Stomach smooth muscle (tissue), 2 donors: Measurements from ENCODE around the gene FHIT.

Source experiments
- H3K27ac ChIP-seq: one replicate; pipeline ENCODE4 v1.7.0; 2013; ENCODE audit warnings: mild to moderate bottlenecking, low read length, inconsistent platforms
- H3K27me3 ChIP-seq, 2 donors: one replicate each; pipeline ENCODE4 v1.7.0; 2013; ENCODE audit warnings: low read length in 2 of 2; ENCODE audit not compliant: insufficient read depth in 2 of 2, control insufficient read depth in 1 of 2
- H3K36me3 ChIP-seq, 2 donors: one replicate each; pipeline ENCODE4 v1.7.0; 2013; ENCODE audit warnings: low read length in 2 of 2; ENCODE audit not compliant: control insufficient read depth in 2 of 2, insufficient read depth in 2 of 2
- H3K4me1 ChIP-seq: one replicate; pipeline ENCODE4 v1.7.0; 2013; ENCODE audit warnings: low read length; ENCODE audit not compliant: control insufficient read depth, insufficient read depth
- H3K4me3 ChIP-seq, 2 donors: one replicate each; pipeline ENCODE4 v1.7.0; 2013; ENCODE audit warnings: low read length in 2 of 2
- H3K9ac ChIP-seq, 2 donors: one replicate each; pipeline ENCODE4 v1.7.0; 2013; ENCODE audit warnings: low read length in 2 of 2, mild to moderate bottlenecking in 1 of 2
- H3K9me3 ChIP-seq, 2 donors: one replicate each; pipeline ENCODE4 v1.7.0; 2013; ENCODE audit warnings: low read length in 2 of 2; ENCODE audit not compliant: control insufficient read depth in 2 of 2
- donor health status: healthy.
- donor health status: Pancreatic carcinoma.

Gene FHIT

DNA sequence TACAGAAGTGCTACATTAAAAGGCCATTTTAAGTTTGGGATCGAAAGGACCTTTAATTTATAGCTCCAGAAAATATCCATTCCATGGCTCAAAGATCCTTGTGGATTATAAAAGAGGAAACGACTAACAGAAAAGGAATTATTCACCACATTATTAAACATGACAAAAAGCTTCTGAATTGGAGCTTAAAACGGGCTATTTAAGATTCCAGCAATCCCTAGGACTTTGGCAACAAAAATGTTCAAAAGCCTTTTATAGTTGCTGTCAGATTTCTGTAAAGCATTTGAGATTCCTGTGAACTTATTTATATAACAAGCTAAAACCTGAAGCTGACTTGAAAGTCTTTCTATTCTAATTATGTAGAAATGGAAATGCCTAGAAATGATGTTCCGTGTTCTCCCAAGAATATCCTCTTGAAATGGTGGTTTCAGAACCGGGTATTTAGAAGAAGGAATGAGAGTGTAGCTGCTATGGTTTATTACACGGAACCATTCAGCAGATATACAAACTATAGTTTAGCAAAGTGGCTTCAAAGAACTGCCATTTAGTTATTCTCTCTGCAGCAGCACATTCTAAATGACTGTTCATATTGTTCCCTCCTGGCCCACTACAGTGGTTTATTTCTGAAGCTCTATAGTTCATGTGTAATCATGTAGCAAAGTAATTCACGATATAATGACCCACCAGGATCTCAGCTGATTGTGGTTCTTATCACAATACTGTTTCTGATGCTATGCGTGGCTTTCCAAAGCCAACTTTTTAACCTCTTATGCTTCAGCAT lies 961.7 kb downstream of the FHIT start:
- Histone ChIP-seq H3K27ac (no peak overlapping the region), H3K4me1 (no peaks in the 10 kb centered on the region), H3K9ac (no peak overlapping the region)

GRCh38 chr3:60282866-60283265 lies 968.4 kb downstream of the FHIT start:
- Histone ChIP-seq H3K27ac (no peak overlapping the region), H3K4me1 (no peaks in the 10 kb centered on the region), H3K9ac (no peak overlapping the region), H3K27me3 (no peaks in the 10 kb centered on the region), H3K36me3 (no peaks in the 10 kb centered on the region), H3K4me3 (no peak overlapping the region), H3K9me3 (no peaks in the 10 kb centered on the region)

More for the DNA sequence above, 961.7 kb downstream of the FHIT start:
- H3K4me3 ChIP-seq, result no peak overlapping the region
- no peaks in the 10 kb centered on the region for H3K27me3 ChIP-seq
- no peaks in the 10 kb centered on the region for H3K36me3 ChIP-seq
- H3K9me3 ChIP-seq, result no peaks in the 10 kb centered on the region

GRCh38 chr3:60281970-60282369 lies 969.3 kb downstream of the FHIT start:
- H3K4me1 ChIP-seq, result no peaks in the 10 kb centered on the region
- H3K4me3 ChIP-seq, result no peak overlapping the region
- no peaks in the 10 kb centered on the region for H3K9me3 ChIP-seq

DNA sequence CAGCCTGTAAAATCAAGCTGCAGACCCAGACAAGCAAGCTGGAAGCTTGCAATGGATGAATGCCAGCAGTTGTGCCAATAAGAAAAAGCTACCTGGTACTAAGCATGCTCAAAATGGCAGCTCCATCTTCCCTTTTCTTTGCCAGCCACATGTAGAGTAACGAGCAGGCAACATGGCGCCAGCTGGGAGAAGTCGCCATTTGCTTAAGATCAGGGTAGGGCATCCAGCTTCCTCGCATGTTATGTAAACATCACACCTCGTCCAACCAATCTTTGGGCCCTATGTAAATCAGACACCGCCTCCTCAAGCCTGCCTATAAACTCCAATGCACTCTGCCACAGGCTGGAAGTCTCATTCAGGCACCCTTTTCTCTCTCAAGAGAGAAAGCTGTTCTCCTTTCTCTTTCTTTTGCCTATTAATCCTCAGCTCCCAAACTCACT lies 973.9 kb downstream of the FHIT start:
- no peaks in the 10 kb centered on the region for H3K4me1 ChIP-seq
- H3K4me3 ChIP-seq, result no peak overlapping the region
- H3K27me3 ChIP-seq, result no peaks in the 10 kb centered on the region
- no peaks in the 10 kb centered on the region for H3K36me3 ChIP-seq
- H3K27ac ChIP-seq, result no peak overlapping the region
- no peaks in the 10 kb centered on the region for H3K9me3 ChIP-seq
- no peak overlapping the region for H3K9ac ChIP-seq

More at GRCh38 chr3:60281970-60282369, 969.3 kb downstream of the FHIT start:
- no peaks in the 10 kb centered on the region for H3K36me3 ChIP-seq
- H3K9ac ChIP-seq, result no peak overlapping the region
- H3K27me3 ChIP-seq, result no peaks in the 10 kb centered on the region
- no peak overlapping the region for H3K27ac ChIP-seq

- Histone ChIP-seq H3K27ac (no peak overlapping the region), H3K4me1 (no peaks in the 10 kb centered on the region), H3K27me3 (no peaks in the 10 kb centered on the region), H3K9ac (no peak overlapping the region), H3K9me3 (no peaks in the 10 kb centered on the region), H3K4me3 (no peak overlapping the region), H3K36me3 (no peaks in the 10 kb centered on the region)
These were observed 974.6 kb downstream of the FHIT start for GRCh38 chr3:60276615-60277014.

DNA sequence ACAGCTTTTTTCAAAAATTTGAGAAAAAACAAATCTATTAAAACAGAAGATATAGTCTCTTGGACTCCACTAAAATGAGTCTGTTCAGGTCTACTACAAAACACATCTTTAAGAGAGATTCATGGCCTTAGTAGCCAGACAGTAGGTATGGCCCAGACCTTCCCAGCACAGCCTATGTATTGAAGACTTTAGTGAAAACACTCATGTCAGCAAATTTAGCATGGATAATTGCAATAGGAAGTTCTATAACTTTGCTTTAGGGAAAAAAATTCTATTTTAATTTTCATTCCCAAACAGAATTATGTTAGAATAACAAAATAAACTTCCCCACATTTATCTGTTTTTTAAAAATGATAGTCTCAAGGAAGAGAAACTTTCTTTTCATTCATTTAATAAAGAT lies 976.6 kb downstream of the FHIT start:
- Histone ChIP-seq H3K27ac (no peak overlapping the region), H3K9me3 (no peaks in the 10 kb centered on the region), H3K27me3 (no peaks in the 10 kb centered on the region), H3K4me3 (no peak overlapping the region), H3K36me3 (no peaks in the 10 kb centered on the region), H3K4me1 (no peaks in the 10 kb centered on the region), H3K9ac (no peak overlapping the region)

GRCh38 chr3:60274098-60274497 lies 977.2 kb downstream of the FHIT start:
- H3K9me3 ChIP-seq, result no peaks in the 10 kb centered on the region

GRCh38 chr3:60269829-60270266 lies 981.4 kb downstream of the FHIT start:
- Histone ChIP-seq H3K27ac (no peak overlapping the region), H3K4me3 (no peak overlapping the region), H3K9me3 (no peaks in the 10 kb centered on the region), H3K27me3 (no peaks in the 10 kb centered on the region), H3K9ac (no peak overlapping the region), H3K4me1 (no peaks in the 10 kb centered on the region), H3K36me3 (no peaks in the 10 kb centered on the region)

More at GRCh38 chr3:60274098-60274497, 977.2 kb downstream of the FHIT start:
- H3K27ac ChIP-seq, result no peak overlapping the region
- H3K36me3 ChIP-seq, result no peaks in the 10 kb centered on the region
- H3K4me3 ChIP-seq, result no peak overlapping the region
- no peaks in the 10 kb centered on the region for H3K27me3 ChIP-seq
- no peaks in the 10 kb centered on the region for H3K4me1 ChIP-seq
- no peak overlapping the region for H3K9ac ChIP-seq

GRCh38 chr3:60269377-60269776 lies 981.9 kb downstream of the FHIT start:
- H3K36me3 ChIP-seq, result no peaks in the 10 kb centered on the region
- no peaks in the 10 kb centered on the region for H3K27me3 ChIP-seq
- H3K4me1 ChIP-seq, result no peaks in the 10 kb centered on the region

DNA sequence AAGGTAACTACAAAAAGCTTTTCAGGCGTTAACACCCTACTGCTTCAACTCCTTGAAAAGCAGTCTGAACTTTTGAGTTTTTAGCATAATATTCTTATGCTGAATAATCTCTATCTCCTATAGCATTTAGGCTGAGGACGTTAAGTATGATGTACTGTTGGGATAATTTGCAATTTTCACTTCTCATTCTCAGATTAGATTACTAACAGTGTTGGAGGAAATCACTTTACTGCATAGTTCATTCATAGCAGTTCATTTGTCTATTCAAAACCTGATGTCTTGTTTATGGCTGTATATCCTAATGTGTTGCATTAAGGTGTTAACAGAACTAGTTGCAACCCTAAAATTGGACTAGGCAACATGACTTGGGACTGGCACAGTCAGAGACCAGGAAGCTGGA lies 983.1 kb downstream of the FHIT start:
- H3K9ac ChIP-seq, result no peak overlapping the region
- H3K9me3 ChIP-seq, result no peaks in the 10 kb centered on the region
- no peaks in the 10 kb centered on the region for H3K27me3 ChIP-seq
- H3K4me3 ChIP-seq, result no peak overlapping the region
- H3K4me1 ChIP-seq, result no peaks in the 10 kb centered on the region
- no peaks in the 10 kb centered on the region for H3K36me3 ChIP-seq
- H3K27ac ChIP-seq, result no peak overlapping the region

More at GRCh38 chr3:60269377-60269776, 981.9 kb downstream of the FHIT start:
- Histone ChIP-seq H3K9me3 (no peaks in the 10 kb centered on the region), H3K9ac (no peak overlapping the region), H3K4me3 (no peak overlapping the region), H3K27ac (no peak overlapping the region)

GRCh38 chr3:60266444-60266843 lies 984.8 kb downstream of the FHIT start:
- Histone ChIP-seq H3K4me3 (no peak overlapping the region), H3K27ac (no peak overlapping the region), H3K36me3 (no peaks in the 10 kb centered on the region), H3K9ac (no peak overlapping the region), H3K27me3 (no peaks in the 10 kb centered on the region), H3K4me1 (no peaks in the 10 kb centered on the region), H3K9me3 (no peaks in the 10 kb centered on the region)
